Brain microvascular endothelial cell (primary cell): Measurements from ENCODE around the gene PKNOX2.

Experiments used
- DNase-seq: peaks from one replicate; pipeline ENCODE4 v3.0.0-alpha.2; 2020
- H3K27ac ChIP-seq: fragments of 250-450 bp; sonication (Bioruptor Pico); 2 replicates; pipeline ENCODE4 v1.5.1; 2020; ENCODE audit warnings: mild to moderate bottlenecking, moderate library complexity
- H3K27me3 ChIP-seq: fragments of 250-450 bp; sonication (Bioruptor Pico); replicated peaks from 2 replicates; pipeline ENCODE4 v1.5.1; 2020; ENCODE audit warnings: mild to moderate bottlenecking
- H3K36me3 ChIP-seq: fragments of 250-450 bp; sonication (Bioruptor Pico); replicated peaks from 2 replicates; pipeline ENCODE4 v1.5.1; 2020; ENCODE audit warnings: mild to moderate bottlenecking
- H3K4me3 ChIP-seq: 2 replicates; pipeline ENCODE4 v1.5.1; 2011; ENCODE audit warnings: low read depth, mild to moderate bottlenecking, control low read depth, low read length, moderate library complexity
- in situ Hi-C: cut with HindIII; loops from 2 replicates; pipeline ENCODE4 v1.10.0; 2017; ENCODE audit warnings: low sequenced_read_pairs, low pct_ligation_motif_present
- TF ChIP-seq, protein P1 (sequence below): IDR thresholded peaks from 2 replicates; pipeline ENCODE4 v1.5.1; 2011; ENCODE audit warnings: low read depth, mild to moderate bottlenecking, moderate library complexity, low read length, control low read depth, inconsistent platforms; ENCODE audit errors: missing control alignments

PKNOX2 gene

DNA sequence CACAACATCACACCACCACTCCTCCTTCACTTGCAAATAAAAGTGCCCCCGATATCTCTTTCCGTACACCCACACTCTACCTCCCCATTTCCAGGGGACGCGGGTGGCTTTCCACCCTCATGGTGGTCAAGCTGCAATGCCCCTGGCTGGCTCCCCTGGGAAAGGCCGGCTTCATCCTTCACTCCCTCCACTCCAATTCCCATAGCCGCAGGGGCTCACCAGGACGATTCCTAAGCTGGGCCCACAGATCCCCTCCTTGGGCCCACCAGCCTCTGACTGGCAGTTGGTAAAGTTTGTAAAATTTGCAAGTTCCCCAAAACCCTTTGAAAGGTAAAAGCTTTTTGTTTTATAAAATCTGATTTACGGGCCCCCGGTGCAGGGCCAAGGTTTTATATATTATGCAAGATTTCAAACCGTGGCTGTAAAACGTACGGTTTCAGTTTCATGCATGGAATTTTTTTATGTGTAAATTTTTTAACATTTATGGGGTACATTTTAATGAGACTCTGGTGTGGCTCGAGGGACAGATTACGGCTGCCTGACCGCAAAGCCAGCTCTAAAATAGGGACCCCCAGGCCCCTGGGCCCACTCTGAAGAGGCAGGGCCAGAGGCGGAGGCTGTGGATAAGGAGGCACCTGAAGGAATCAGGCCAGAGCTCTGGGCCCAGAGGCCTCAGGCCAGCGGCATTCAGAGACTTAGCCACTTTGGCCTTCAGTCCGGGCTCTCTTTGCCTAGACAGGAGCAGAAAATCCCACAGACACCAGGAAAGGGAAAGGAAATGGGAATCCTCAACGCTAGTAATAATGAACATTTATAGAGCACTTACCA lies 225.0 kb downstream of the PKNOX2 start:
- in situ Hi-C loops = no loop called here
- TF ChIP-seq, protein P1, sequence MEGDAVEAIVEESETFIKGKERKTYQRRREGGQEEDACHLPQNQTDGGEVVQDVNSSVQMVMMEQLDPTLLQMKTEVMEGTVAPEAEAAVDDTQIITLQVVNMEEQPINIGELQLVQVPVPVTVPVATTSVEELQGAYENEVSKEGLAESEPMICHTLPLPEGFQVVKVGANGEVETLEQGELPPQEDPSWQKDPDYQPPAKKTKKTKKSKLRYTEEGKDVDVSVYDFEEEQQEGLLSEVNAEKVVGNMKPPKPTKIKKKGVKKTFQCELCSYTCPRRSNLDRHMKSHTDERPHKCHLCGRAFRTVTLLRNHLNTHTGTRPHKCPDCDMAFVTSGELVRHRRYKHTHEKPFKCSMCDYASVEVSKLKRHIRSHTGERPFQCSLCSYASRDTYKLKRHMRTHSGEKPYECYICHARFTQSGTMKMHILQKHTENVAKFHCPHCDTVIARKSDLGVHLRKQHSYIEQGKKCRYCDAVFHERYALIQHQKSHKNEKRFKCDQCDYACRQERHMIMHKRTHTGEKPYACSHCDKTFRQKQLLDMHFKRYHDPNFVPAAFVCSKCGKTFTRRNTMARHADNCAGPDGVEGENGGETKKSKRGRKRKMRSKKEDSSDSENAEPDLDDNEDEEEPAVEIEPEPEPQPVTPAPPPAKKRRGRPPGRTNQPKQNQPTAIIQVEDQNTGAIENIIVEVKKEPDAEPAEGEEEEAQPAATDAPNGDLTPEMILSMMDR = no peak
- H3K36me3 ChIP-seq = no peaks in the 10 kb centered on the region
- no peak overlapping the region for H3K4me3 ChIP-seq
- no peak for DNase-seq
- no peaks in the 10 kb centered on the region for H3K27me3 ChIP-seq
- H3K27ac ChIP-seq = no peak overlapping the region

DNA sequence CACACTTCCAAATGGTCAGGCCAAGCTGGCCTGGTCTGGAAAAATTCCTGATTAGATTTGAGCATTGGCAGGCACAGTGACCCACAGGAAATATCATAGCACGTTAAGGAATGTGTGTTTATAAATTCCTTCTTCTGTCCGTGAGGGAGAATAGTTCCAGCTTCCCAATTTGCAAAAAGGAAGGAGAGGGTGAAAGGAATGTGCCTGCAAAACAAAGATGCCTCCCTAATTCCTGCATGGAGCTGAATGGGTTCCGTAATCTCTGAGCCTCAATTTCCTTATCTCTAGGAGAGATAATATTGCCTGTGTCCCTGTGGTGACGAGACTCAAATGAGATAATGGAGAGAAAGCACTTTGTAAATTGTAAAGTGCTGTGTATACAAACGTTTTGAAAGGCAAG lies 226.4 kb downstream of the PKNOX2 start:
- H3K4me3 ChIP-seq = no peak overlapping the region
- H3K36me3 ChIP-seq = no peaks in the 10 kb centered on the region
- in situ Hi-C loops = no loop called here
- no peak overlapping the region for H3K27ac ChIP-seq
- no peak for DNase-seq
- no peaks in the 10 kb centered on the region for H3K27me3 ChIP-seq
- TF ChIP-seq, protein P1 = no peak

DNA sequence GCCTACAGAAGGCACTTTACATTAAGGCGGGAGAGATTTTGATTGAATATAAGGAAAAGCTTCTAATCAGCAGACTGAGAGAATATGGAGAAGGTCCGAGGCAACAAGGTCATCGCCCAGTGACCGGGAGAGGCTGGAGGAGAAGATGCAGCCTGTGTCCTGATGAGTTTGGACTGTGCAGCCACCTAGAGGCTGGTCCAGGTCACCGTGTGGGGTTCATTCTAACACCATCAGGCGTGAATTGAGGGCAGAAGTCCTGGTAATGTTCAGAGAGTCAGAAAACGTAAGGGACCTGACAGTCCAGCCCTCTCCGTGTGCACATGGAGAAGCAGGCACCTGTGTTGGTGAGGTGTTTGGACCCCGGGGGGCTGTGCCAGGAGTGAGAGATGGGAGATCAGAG lies 228.8 kb downstream of the PKNOX2 start:
- Histone ChIP-seq H3K36me3 (no peaks in the 10 kb centered on the region), H3K4me3 (no peak overlapping the region), H3K27ac (no peak overlapping the region), H3K27me3 (no peaks in the 10 kb centered on the region)
- in situ Hi-C loops = no loop called here
- TF ChIP-seq, protein P1 = no peak
- DNase-seq = no peak

DNA sequence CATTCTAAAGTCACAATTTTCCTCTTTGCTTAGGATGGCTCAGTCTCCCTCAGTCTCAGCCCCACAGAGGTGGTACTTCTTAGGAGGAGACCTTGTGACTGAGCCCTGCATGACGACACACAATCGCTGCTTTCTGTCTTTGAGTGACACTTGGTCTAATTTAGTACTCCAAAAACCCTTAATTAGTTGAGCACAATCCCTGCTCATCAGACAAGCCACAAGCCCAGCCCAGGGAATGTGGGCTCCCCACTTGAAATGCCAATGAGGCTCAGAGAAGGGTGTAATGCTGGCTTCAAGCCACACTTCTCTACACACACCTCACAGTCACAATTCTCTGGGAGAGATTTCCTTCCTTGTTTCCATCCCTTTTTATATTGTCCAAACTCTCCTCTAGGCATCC lies 229.7 kb downstream of the PKNOX2 start:
- no peaks in the 10 kb centered on the region for H3K36me3 ChIP-seq
- H3K27ac ChIP-seq = no peak overlapping the region
- no peaks in the 10 kb centered on the region for H3K27me3 ChIP-seq
- no peak for DNase-seq
- in situ Hi-C loops = no loop called here
- TF ChIP-seq, protein P1 = no peak
- H3K4me3 ChIP-seq = no peak overlapping the region

DNA sequence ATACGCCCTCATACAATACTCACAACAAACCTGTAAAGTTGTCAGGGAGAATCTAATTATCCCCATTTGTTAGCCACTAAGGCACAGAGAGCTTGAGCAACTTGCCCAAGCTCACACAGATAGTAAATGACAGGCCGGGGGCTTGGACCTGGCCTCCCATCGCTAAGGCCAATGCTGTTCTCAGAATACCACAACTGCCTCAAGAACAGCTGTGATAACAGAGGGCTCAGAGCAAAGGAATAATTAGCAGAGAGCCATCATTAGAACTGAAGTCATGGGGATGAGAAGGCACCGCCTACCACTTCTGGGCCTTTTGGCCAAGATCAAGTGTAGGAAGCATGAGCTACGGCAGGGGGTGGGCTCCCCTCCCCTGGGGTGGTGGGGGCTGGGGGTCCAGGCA lies 232.9 kb downstream of the PKNOX2 start:
- H3K27me3 ChIP-seq = no peaks in the 10 kb centered on the region
- H3K36me3 ChIP-seq = no peaks in the 10 kb centered on the region
- H3K27ac ChIP-seq = no peak overlapping the region
- in situ Hi-C loops = no loop called here
- TF ChIP-seq, protein P1 = no peak
- no peak overlapping the region for H3K4me3 ChIP-seq
- DNase-seq = no peak

DNA sequence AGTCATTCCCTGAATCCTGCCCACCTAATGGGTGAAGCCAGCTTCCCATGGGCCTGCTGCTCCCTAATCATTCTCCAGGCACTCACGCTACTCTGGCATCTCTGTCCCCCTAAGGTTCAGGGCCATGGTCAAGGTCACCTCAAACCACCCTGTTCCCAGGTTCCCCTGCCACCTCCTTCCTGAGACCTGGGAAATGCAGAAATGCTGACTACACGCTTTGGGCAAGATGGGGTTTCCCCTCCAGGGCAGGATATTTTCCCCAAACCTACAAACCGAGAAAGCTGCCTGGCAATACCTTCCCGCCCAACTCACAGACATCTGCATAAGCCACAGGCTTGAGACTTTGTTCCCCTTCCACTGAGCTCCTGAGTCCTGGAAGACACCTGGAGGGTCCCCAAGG lies 233.9 kb downstream of the PKNOX2 start:
- in situ Hi-C loops = no loop called here
- TF ChIP-seq, protein P1 = no peak
- H3K4me3 ChIP-seq = no peak overlapping the region
- no peaks in the 10 kb centered on the region for H3K36me3 ChIP-seq
- no peak overlapping the region for H3K27ac ChIP-seq
- no peak for DNase-seq
- H3K27me3 ChIP-seq = no peaks in the 10 kb centered on the region
